ENCODE results near the gene HOMER3. TPM values are rescaled to one million over a fixed set of nuclear protein-coding genes. Genes with fewer than 3 reads are reported as not detected.

The HOMER3 gene
- total and polyA plus RNA-seq, 2 of the 13 experiments (the other 11 are each of a cell fraction or from before 2014, with no cell fraction given), result 21.3 to 27.3 TPM

DNA sequence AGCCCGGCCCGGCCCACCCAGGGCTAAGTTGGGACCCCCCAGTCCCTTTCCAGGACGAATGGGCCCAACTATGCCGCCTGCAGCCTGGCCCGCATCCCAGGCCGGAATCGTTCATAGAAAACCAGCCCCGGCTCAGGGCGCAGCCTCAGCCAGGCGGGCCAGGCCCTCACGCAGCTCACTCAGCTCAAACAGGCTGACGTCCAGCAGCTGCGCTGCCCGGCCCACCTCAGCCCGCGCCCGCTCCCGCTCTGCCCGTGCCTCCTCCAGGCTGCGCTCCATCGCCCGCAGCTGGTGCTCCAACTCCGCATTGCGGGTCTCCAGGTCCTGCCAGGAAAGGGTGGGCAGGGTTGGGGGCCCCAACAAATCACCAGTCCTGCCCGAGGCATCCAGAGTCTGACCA, 11.7 kb downstream of the HOMER3 start:
- no peaks in the 10 kb centered on the region for H4K20me1 ChIP-seq (ENCODE audit: insufficient read depth, low read length)
- H3K36me3 ChIP-seq (replicated peaks in 1 of 2; ENCODE audit: control insufficient read depth in 1 of 2, insufficient read depth in 2 of 2, low read length in 2 of 2), result peaks cover 14 to 24% of the 10 kb centered on the region in 2 experiments; a peak in 4 of 5 replicates
- H3K4me2 ChIP-seq (ENCODE audit: low read depth, low read length), result no peak overlapping the region
- ChIA-PET POLR2A (interaction anchor here (1.7 to 2.0 kb wide), 2 partner anchors 10 to 12 kb away, joined by 6 to 11 read pairs; partner anchors contain the start of genes COPE and DDX49), CTCF (ENCODE audit: low intra/inter-chr PET ratio, low total read pairs) (no interaction called here)
- no TSS peak for BruUV-seq (replicated peaks)
- intact Hi-C loops (cut with micrococcal nuclease; ENCODE audit: unreplicated experiment) (no loop called here), in situ Hi-C loops (cut with HindIII; ENCODE audit: extremely low pct_ligation_motif_present, low pct_unique_long_range_greater_than_20kb) (loop anchor here (10.0 kb wide), 1 partner anchor 55 kb away; no protein-coding TSS in a partner anchor)
- H3K79me2 ChIP-seq (ENCODE audit: insufficient read depth, low read length), result no peaks in the 10 kb centered on the region
- FAIRE-seq, result no peak
- no peak overlapping the region for H3K4me3 ChIP-seq (replicated peaks in 1 of 3; ENCODE audit: insufficient read depth in 1 of 3, low read depth in 2 of 3, low read length in 3 of 3)
- H3K9ac ChIP-seq (ENCODE audit: insufficient read depth, low read depth, low read length), result no peak overlapping the region
- H3K9me3 ChIP-seq (ENCODE audit: low read length), result no peaks in the 10 kb centered on the region
- TF ChIP-seq RBFOX2 (IDR thresholded peaks at IDR 0.05; ENCODE audit: low read depth, low read length) (peak; percentile 65), ZNF850 (CRISPR knock-in tag; conservative IDR thresholded peaks at IDR 0.05) (no peak), AGO2 (optimal IDR thresholded peaks at IDR 0.05; ENCODE audit: low read depth, low read length) (peak; percentile 90), ZNF432 (CRISPR knock-in tag; IDR thresholded peaks at IDR 0.05; ENCODE audit: borderline replicate concordance) (no peak), POLR2A (IDR thresholded peaks at IDR 0.05; ENCODE audit: insufficient read depth in 1 of 2, low read depth in 2 of 2, low read length in 2 of 2) (0 out of 4 replicates have a peak, but pooled peaks of 1 of the 2 experiments have one; percentile 24)
- no peaks in the 10 kb centered on the region for H3K27me3 ChIP-seq (ENCODE audit: control insufficient read depth in 1 of 2, insufficient read depth in 2 of 2, low read length in 2 of 2)
- H3K4me1 ChIP-seq (ENCODE audit: insufficient read depth, low read length), result no peaks in the 10 kb centered on the region
- no peak overlapping the region for H3K27ac ChIP-seq (ENCODE audit: extremely low read length, insufficient read depth, low read length)
- DNase-seq (ENCODE audit: low spot score), result no peak
- H2AFZ ChIP-seq (ENCODE audit: low read length), result no peak overlapping the region
- ATAC-seq, result no peak
- WGBS (ENCODE audit: low lambda C conversion rate), result 100% methylated on average over 7 of the region's 25 CpGs

DNA sequence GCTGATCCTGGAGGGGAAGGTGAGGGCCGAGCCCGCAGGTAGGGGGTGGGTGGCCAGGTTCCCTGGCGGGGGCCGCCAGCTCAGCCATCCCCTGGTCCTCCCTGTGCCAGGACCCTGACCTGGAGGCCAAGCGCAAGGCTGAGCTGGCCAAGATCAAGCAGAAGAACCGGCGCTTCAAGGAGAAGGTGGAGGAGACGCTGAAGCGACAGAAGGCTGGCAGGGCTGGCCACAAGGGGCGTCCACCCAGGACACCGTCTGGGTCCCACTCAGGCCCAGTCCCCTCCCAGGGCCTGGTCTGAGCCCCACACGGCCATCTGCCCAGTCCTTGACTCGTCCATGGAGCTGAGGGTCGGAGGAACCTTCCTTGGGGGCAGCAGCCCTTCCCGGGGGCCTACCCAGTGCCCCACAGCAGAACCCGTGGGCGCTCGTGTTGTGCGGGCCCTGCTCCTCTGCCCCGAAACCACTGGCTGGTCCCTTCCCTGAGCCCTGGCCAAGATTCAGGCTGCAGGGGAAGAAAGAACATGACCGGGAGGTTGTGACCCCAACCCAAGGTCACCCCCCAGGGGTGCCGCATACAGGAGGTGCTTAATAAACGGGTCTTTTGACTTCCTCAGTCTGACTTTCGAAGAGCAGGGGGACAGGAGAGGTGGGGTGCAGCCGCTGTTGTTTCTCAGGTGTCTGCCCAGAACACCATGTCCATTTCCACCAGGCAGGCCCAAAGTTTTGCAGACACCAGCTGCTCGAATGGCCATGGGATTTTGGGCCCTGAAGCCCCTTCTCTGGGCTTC, 12.8 kb downstream of the HOMER3 start:
- FAIRE-seq, result no peak
- no peaks in the 10 kb centered on the region for H3K4me1 ChIP-seq (ENCODE audit: insufficient read depth, low read length)
- ATAC-seq, result peak; percentile 16; the same call in 1 of the 3 replicates
- H3K79me2 ChIP-seq (ENCODE audit: insufficient read depth, low read length), result no peaks in the 10 kb centered on the region
- intact Hi-C loops (cut with micrococcal nuclease; ENCODE audit: unreplicated experiment) (no loop called here), in situ Hi-C loops (cut with HindIII; ENCODE audit: extremely low pct_ligation_motif_present, low pct_unique_long_range_greater_than_20kb) (loop anchor here (10.0 kb wide), 1 partner anchor 57 kb away; no protein-coding TSS in a partner anchor)
- H3K9ac ChIP-seq (ENCODE audit: insufficient read depth, low read depth, low read length), result no peak overlapping the region
- no peak overlapping the region for H3K4me3 ChIP-seq (replicated peaks in 1 of 3; ENCODE audit: insufficient read depth in 1 of 3, low read depth in 2 of 3, low read length in 3 of 3)
- no peak overlapping the region for H3K4me2 ChIP-seq (ENCODE audit: low read depth, low read length)
- no peak overlapping the region for H2AFZ ChIP-seq (ENCODE audit: low read length)
- 99% methylated on average over 19 of the region's 26 CpGs for WGBS (ENCODE audit: low lambda C conversion rate)
- H3K9me3 ChIP-seq (ENCODE audit: low read length), result no peaks in the 10 kb centered on the region
- BruUV-seq (replicated peaks), result TSS peak; percentile 41
- no peaks in the 10 kb centered on the region for H4K20me1 ChIP-seq (ENCODE audit: insufficient read depth, low read length)
- ChIA-PET POLR2A (interaction anchor here (0.8 to 2.0 kb wide), 5 partner anchors 9 to 12 kb away, joined by 3 to 11 read pairs (median 4); partner anchors contain the start of genes COPE and DDX49), CTCF (ENCODE audit: low intra/inter-chr PET ratio, low total read pairs) (no interaction called here)
- H3K27me3 ChIP-seq (ENCODE audit: control insufficient read depth in 1 of 2, insufficient read depth in 2 of 2, low read length in 2 of 2), result no peaks in the 10 kb centered on the region
- H3K36me3 ChIP-seq (replicated peaks in 1 of 2; ENCODE audit: control insufficient read depth in 1 of 2, insufficient read depth in 2 of 2, low read length in 2 of 2), result peaks cover 16 to 34% of the 10 kb centered on the region in 2 experiments; a peak in 4 of 5 replicates
- TF ChIP-seq CBX1 (IDR thresholded peaks at IDR 0.05; ENCODE audit: low read depth) (no peak), KLF6 (CRISPR knock-in tag; IDR thresholded peaks at IDR 0.05) (no peak), RBFOX2 (IDR thresholded peaks at IDR 0.05; ENCODE audit: low read depth, low read length) (peak; percentile 47), AGO2 (optimal IDR thresholded peaks at IDR 0.05; ENCODE audit: low read depth, low read length) (peak; percentile 70), RBM22 (optimal IDR thresholded peaks at IDR 0.05; ENCODE audit: low read length) (peak; percentile 12)
- no peak for DNase-seq (ENCODE audit: low spot score)
- H3K27ac ChIP-seq (ENCODE audit: extremely low read length, insufficient read depth, low read length), result no peak overlapping the region
